ENCODE results near the gene PCSK4.
"Not testable (repeated sequence)": the region's sequence is repeated elsewhere in the genome, so short reads cannot be mapped to it uniquely, and the experiment has no call there.

DNA sequence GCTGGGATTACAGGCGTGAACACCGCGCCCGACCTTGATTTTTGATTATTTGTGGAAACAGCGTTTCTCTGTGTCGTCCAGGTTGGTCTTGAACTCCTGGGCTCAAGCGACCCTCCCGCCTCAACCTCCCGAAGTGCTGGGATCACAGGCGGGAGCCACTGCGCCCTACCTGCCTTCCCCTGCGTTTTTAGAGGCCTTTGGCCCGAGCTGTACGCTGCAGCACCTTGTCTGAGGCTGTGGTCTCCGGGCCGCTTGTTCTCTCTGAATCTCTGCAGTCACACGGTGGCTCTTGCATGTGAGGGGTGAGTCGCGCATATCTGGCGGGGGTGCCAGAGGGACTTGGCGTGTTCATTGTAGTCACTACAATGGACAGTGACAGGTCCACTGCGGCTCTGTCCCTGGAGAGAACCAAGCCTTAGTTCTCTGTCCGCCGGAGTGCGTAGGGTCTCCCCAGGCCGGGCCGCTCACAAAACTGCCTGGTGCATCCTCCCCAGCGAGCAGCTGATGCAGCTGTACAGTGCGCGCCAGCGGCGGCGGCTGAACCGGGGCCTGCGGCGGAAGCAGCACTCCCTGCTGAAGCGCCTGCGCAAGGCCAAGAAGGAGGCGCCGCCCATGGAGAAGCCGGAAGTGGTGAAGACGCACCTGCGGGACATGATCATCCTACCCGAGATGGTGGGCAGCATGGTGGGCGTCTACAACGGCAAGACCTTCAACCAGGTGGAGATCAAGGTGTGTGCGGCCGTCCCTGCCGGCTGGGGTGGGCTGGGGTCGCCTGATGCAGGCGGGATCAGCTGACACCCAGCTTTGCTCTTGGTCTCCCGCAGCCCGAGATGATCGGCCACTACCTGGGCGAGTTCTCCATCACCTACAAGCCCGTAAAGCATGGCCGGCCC is 50.4 kb downstream of the PCSK4 start:
- TF ChIP-seq, protein P1, sequence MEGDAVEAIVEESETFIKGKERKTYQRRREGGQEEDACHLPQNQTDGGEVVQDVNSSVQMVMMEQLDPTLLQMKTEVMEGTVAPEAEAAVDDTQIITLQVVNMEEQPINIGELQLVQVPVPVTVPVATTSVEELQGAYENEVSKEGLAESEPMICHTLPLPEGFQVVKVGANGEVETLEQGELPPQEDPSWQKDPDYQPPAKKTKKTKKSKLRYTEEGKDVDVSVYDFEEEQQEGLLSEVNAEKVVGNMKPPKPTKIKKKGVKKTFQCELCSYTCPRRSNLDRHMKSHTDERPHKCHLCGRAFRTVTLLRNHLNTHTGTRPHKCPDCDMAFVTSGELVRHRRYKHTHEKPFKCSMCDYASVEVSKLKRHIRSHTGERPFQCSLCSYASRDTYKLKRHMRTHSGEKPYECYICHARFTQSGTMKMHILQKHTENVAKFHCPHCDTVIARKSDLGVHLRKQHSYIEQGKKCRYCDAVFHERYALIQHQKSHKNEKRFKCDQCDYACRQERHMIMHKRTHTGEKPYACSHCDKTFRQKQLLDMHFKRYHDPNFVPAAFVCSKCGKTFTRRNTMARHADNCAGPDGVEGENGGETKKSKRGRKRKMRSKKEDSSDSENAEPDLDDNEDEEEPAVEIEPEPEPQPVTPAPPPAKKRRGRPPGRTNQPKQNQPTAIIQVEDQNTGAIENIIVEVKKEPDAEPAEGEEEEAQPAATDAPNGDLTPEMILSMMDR (IDR thresholded peaks at IDR 0.05; ENCODE audit: low read depth, low read length, poor library complexity, severe bottlenecking), result not testable (repeated sequence)
- TF ChIP-seq EZH2phosphoT487 (IDR thresholded peaks at IDR 0.05; ENCODE audit: borderline replicate concordance, low read length), result not testable (repeated sequence)

Measured in DOHH2 (cell line).